HG02840 (cell line): ENCODE measurements around the gene SSTR3.

Experiments used
- ATAC-seq: cut with Tn5 transposase; IDR thresholded peaks from one replicate; pipeline ENCODE4 v1.9.1; 2021; ENCODE audit warnings: mild to moderate bottlenecking, moderate library complexity, moderate number of reproducible peaks; ENCODE audit not compliant: unreplicated experiment, low FRiP score

Gene SSTR3

DNA sequence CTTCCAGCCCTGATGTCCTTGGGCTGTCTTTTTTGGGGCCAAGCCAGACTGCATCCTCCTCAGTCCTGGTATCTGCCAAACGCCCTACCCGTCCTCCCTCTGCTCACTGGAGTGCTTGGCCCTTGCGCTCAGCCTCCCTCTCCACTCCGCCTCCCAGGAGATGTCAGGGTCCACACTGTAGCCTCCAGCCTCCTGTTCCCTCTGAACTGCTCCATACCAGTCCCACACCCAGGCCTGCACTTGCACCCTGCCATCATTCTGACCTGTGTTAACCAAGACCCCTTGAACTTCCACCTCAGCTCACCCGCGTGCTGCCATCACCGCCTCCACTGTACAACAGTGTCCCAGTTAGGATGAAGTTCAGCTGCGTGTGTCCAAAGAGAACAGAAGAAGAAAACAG, 56.3 kb downstream of the SSTR3 start:
- ATAC-seq = no peak

- ATAC-seq = no peak
Measured at GRCh38 chr22:37154925-37155712, 57.2 kb downstream of the SSTR3 start.
